ENCODE results near the gene FUT2.

DNA sequence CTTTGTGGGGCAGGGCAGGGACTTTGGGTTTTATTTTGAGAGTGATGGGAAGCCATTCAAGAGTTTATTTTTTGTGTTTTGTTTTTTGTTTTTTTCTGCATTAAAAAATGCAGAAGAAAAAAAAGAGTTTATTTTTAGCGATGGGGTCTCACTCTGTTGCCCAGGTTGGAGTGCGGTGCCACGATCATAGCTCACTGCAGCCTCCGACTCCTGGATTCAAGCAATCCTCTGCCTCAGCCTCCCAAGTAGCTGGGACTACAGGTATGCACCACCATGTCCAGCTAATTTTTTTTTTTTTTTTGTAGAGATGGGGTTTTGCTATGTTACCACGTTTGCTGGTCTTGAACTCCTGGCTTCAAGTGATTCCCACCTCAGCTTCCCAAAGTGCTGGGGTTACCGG is 37.3 kb upstream of the FUT2 start:
- TF ChIP-seq, protein P1, sequence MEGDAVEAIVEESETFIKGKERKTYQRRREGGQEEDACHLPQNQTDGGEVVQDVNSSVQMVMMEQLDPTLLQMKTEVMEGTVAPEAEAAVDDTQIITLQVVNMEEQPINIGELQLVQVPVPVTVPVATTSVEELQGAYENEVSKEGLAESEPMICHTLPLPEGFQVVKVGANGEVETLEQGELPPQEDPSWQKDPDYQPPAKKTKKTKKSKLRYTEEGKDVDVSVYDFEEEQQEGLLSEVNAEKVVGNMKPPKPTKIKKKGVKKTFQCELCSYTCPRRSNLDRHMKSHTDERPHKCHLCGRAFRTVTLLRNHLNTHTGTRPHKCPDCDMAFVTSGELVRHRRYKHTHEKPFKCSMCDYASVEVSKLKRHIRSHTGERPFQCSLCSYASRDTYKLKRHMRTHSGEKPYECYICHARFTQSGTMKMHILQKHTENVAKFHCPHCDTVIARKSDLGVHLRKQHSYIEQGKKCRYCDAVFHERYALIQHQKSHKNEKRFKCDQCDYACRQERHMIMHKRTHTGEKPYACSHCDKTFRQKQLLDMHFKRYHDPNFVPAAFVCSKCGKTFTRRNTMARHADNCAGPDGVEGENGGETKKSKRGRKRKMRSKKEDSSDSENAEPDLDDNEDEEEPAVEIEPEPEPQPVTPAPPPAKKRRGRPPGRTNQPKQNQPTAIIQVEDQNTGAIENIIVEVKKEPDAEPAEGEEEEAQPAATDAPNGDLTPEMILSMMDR (IDR thresholded peaks at IDR 0.05; ENCODE audit: low read length), result no peak
- TF ChIP-seq EZH2 (IDR thresholded peaks at IDR 0.05; ENCODE audit: borderline replicate concordance, low read length), result no peak

Data from OCI-LY1 (cell line).